GM12892 (cell line): ENCODE measurements around the gene DMAP1.

Source experiments
- POLR2A ChIP-seq: IDR thresholded peaks from 2 replicates; pipeline ENCODE4 v1.6.1; 2011; ENCODE audit warnings: low read depth, low read length, control low read depth
- TAF1 ChIP-seq: IDR thresholded peaks from 2 replicates; pipeline ENCODE4 v1.6.1; 2011; ENCODE audit warnings: low read depth, mild to moderate bottlenecking, control low read depth, low read length, borderline replicate concordance

DNA sequence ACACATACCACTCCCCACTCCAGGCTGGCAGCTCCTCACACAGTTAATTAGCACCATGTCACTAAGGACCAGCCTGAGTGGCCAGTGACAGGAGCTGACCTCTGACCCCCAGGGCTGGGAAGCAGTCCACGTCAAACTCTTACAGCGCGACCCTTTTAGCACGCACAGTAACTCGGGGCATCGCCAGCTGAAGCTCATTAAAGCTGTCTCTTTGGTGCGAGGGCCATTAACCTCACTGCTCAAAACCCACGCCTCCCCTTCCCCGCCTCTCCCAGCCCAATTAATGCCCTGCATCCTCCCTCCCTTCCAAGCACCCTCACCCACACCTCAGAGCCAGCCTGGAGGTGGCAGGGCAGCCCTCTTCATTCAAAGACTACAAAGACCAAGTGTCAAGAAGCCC is 31.7 kb downstream of the DMAP1 start:
- TF ChIP-seq TAF1: no peak
- no peak for TF ChIP-seq POLR2A
